Measurements from ENCODE around the gene SIK3.
"Not testable (repeated sequence)": the region's sequence is repeated elsewhere in the genome, so short reads cannot be mapped to it uniquely, and the experiment has no call there.

SIK3 gene

DNA sequence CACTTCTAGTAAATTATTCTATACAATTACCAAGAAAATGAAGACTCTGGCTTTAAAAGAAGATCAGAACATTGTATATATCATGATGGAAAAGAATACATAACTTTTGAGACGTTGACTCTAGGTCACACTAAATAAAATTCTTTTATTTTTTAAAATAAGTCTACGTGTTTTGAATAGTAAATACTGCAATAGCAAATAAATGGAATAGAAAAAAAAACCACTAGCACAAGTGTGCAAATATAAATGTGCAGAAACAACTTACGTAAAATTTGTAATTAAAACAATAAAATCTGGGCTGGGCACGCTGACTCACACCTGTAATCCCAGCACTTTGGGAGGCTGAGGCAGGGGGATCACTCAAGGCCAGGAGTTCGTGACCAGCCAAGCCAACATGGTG is 17.9 kb downstream of the SIK3 start:
- no peak for DNase-seq (ENCODE audit: low read depth in 2 of 2, low spot score in 1 of 2)

DNA sequence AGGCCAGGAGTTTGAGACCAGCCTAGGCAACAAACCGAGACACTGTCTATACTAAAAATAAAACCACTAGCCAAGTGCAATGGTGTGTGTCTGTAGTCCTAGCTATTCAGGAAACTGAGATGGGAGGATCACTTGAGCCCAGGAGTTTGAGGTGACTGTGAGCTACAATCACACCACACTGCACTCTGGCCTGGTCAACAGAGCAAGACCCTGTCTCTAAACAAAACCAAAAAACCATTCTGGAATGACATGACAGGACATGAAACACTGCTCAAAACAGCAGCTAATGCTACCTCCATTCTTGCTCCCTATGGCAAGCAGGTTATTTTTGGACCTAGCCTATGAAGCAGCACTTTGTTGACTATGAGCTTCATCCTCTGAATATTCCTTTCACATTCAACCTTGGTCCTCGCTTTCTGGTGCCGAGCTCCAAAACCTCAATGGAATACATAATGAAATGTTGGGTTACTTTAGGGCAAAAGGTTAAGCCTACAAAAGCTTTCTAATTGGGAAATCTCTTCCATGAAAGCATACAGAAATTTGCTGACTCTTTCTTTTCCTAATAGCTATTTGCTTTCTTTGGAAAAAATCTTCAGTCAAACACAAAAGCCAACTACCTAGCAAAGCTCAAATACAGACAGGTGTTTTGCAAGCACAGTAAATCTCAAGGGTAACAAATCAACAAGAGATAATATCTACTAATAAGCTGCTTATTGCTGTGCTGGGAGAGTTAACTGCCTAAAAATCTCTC is 21.1 kb downstream of the SIK3 start:
- no peak for DNase-seq (ENCODE audit: low read depth in 2 of 2, low spot score in 1 of 2)

DNA sequence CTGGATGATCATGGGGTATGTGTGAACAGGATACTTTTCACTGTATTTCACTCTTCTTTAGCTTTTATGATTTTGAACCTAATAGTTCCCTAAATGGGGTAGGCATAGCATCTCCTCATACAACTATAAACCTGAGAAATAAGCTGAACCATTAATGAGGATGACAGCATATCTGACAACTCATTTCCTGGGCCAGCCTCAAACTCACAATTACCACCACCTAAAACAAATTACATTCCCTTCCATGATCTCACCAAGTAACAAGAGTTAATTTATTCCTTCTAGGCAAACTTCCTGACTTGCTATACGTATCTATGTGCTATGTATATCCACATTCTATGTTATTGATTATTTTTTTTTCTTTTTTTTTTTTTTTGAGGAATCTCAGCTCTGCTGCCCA is 23.0 kb downstream of the SIK3 start:
- no peak for DNase-seq (ENCODE audit: low read depth in 2 of 2, low spot score in 1 of 2)

DNA sequence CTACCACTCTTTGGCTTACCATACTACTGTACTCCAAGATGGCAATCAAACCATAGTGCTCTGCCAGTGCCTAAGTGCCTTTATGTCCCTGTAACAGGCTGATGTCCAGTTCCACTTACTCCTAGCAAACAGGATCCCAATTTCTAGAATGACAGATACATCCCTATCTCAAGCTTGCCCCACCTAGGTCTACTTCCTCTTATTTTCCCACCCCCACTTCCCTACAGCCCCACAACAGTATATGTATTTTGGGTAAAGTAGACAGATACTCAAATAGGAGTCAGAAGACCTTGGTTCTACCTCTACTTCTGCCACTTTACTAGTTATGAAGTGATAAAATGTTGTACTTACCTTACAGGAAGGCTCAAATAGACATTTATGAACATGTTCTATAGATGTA is 24.1 kb downstream of the SIK3 start:
- DNase-seq (ENCODE audit: low read depth in 2 of 2, low spot score in 1 of 2): no peak

DNA sequence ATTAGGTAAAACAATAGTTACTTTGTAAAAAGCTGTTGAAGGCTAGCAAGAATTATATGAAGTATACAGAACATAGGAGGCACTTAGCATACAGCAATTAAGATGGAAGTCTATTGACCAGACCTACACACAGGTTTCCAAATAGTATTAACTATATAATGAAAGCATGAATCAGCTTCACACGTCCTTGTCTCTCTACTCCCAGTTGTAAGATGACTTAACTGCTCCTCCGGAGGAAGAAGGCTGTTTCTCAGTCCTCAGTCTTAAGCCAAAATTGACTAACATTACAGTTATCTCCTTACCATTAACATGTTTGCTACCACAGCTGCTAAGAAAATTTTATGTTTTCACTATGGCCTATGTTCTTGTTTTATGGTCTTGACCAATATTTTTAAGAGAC is 24.7 kb downstream of the SIK3 start:
- DNase-seq (ENCODE audit: low read depth in 2 of 2, low spot score in 1 of 2): no peak

DNA sequence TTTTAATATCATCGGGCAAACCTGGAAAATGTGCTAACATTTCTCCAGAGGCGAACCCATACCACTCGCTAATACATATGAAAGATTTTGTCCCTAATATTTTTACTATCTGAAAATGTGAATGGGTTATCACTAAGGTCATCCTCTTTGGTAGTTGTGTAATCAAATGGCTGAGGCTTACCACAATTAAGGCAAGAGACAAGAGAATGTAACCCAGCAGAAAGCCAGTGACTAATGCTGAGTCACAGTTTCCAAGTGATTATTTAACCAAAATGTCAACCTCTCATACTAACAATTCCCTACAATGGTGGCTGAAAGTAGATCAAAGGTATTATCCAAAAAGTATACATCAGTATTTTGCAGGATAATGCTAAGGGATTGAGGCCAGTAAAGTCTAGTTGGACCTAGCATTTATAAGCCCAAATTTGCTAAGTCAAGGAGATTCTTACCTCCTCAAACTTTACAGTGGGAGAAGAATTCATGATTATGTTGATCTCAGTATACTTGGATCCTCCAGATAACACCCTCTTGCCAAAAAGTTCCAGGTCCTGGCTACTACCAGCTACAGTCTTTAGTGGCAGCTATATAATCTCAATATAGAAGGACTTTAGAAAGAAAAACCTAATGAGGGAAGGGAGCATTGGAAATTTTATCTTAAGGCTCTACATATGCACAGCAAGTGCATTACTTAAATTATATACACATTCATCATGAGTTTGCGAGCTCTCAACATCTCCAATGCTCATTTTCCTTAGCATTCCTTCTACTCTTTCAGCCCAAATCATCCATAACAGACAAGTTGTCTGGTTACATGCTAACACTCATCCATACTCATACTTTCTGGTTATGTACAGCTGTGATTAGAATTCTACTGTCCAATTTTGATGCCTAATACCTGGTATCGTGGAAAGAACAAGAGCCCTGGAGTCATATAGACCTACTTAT is 25.4 kb downstream of the SIK3 start:
- DNase-seq (ENCODE audit: low read depth in 2 of 2, low spot score in 1 of 2): no peak

DNA sequence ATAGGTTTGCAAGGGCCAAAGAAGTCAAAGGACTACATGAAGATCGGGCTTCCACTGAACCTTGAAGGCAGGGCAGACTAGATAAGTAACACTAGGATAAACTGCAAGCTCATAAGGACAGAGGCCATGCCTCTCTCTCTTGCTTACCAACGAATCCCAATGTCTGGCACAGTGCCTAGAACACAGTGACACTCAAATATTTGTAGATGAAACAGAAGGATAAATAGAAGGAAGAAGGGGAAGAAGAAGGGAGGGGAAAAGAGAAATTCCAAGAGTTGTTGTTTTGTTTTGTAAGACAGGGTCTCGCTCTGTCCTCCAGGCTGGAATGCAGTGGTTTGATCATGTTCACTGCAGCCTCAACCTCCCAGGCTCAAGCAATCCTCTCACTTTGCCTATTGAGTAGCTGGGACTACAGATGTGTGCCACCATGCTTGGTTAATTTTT is 26.9 kb downstream of the SIK3 start:
- DNase-seq (ENCODE audit: low read depth in 2 of 2, low spot score in 1 of 2): no peak

DNA sequence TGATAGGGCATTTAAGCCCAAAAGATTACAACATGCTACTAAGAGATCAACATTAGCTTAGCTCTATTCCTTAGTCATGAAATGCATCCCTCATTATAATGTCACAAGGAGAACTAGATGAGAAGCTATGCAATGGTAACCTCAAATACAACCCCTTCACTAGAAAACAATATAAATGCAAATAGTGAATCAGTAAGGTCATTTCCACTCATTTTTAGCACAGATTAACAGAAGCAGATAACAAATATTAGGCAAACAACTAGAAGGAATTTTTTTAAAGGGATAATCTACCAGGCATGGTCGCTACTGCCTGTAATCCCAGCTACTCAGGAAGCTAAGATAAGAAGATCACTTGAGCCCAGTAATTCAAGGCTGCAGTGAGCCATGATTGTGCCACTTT is 28.2 kb downstream of the SIK3 start:
- DNase-seq (ENCODE audit: low read depth in 2 of 2, low spot score in 1 of 2): no peak

DNA sequence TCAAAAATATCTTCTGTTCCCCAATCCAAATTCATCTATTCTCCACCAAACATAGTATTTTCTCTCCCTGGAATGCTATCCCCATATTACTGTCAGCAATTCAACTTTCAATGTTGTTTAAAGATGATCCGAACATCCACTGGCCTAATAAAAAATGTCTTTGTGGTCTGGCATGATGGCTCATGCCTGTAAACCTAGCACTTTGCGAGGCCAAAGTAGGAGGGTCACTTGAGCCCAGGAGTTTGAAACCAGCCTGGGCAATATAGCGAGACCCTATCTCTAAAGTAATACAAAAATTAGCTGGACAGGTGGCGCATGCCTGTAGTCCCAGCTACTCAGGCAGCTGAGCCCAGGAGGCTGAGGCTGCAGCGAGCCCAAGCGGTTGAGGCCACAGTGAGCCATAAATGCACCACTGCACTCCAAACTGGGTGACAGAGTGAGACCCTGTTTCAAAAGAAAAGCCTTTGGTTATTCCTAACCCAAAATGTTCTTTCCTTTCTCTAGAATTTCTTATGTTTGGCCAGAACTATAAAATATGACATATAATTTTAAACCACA is 29.8 kb downstream of the SIK3 start:
- DNase-seq (ENCODE audit: low read depth in 2 of 2, low spot score in 1 of 2): no peak

DNA sequence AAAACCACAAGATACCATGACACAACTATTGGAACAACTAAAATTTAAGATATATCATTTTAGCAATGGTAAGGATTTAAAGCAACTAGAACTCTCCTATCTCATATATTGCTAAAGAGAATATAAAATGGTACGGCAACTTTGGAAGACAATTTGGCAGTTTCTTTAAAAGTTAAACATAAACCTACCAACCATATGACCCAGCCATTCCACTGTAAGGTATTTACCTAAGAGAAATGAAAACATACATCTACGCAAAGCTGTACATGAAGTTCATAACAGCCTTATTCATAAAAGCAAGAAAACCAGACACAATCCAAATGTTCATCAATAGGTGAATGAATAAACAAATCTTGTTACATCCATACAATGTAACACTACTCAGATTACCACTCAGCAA is 31.3 kb downstream of the SIK3 start:
- DNase-seq (ENCODE audit: low read depth in 2 of 2, low spot score in 1 of 2): no peak

DNA sequence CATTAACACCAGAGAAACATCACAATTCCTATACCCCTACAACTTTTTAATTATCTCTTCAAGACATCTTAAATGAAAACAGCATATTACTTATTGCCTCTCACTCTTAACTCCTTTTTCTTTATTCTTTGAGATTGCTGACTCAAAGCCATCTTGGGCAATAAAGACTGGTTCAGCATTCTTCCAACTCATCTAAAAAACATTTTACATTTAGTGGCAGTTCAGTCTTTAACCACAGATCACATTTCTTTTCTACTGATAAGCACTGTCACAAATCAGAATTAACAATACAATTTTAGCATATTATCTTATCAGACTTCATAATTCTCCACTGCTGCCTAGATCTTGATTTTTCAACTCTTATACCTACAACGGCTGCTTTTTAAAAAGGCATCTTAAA is 34.0 kb downstream of the SIK3 start:
- DNase-seq (ENCODE audit: low read depth in 2 of 2, low spot score in 1 of 2): no peak

DNA sequence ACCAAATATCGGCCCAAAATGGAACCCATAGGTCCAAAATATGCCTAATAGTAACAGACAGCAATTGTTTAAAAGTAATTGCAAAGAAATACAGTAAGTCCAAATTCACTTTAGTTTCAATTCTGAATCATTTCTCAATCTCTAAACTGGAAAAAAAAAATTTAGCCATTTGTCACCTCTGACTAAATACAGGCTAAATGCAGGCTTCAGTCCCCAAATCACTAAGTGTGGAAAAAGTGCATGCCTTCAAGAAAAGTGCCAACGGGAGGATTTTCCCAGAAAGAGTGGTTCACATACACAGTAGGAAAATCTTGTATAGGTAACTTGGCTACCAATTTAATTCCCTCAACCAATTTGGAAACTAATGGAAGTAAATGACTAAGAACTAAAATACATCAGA is 35.7 kb downstream of the SIK3 start:
- no peak for DNase-seq (ENCODE audit: low read depth in 2 of 2, low spot score in 1 of 2)

DNA sequence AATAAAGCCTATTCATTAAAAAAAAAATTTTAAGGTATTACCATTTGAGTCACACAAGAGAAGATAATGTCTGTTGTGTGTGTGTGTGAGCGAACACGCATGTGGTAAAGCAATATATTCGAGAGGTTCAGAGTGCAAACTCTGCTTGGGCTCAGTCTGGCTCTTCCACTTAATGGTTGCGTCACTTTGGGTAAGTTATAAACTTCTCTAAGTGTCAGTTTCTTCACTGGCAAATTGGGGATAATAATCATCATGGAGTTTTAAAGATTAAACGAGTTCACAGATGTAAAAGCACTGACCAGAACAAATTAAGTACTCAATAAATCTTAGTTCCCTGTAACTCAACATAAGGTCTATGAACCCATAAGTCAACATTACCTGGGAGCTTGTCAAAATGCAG is 37.0 kb downstream of the SIK3 start:
- no peak for DNase-seq (ENCODE audit: low read depth in 2 of 2, low spot score in 1 of 2)

DNA sequence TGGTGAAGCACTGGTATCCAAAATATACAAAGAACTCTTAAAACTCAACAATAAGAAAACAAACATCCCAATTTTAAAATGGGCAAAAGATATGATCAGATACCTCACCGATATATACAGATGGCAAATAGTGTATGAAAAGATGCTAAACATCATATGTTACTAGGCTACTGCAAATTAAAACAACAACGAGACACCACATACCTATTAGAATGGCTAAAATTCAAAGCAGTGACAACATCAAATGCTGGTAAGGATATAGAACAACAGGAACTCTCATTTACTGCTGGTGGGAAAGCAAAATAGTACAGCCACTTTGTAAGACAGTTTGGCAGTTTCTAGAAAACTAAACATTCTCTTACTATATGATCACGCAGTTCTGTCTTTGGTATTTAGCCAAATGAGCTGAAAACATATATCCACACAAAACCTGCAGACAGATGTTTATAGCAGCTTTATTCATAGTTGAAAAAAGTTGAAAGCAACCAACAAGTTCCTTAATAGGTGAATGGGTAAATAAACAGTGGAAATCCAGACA is 38.5 kb downstream of the SIK3 start:
- DNase-seq (ENCODE audit: low read depth in 2 of 2, low spot score in 1 of 2): no peak

DNA sequence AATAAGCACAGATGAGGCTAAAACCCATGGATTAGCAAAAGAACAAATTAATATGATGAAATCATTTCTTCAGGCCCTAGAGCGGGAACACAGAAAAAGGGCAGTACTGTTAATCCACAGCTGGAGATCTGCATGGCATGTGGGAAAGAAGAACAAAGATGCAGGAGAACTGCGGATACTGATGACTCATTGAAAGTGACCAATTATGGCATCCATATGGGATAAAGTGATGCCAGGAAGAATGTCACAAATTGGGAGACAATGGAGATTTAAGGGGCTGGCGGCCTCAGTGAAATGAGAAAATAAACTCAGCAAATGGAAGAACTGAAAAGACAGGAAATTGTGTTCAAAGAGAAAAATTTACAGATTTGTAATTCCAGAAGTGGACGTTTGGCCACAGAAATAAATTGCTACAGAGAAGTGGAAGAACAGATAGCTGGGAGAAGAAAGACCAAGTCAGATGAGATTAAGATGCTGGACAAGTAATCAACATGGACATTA is 39.4 kb downstream of the SIK3 start:
- DNase-seq (ENCODE audit: low read depth in 2 of 2, low spot score in 1 of 2): no peak

DNA sequence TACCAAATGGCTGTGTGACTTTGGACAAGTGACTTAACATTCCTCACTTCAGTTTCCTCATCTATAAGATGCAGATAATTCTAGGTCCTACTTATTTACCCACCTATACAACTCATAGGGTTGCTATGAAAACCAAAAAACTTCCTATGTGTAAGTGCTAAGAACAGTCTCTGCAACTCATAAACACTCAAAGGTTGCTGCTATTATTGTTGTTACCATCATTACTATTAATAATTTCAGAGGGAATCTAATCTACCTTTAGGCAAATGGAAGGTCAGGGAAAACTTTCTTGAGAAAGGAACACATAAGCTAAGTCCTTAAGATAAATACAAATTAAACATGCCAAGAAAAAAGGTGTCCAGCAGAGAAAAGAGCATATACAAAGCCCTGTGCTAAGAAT is 40.5 kb downstream of the SIK3 start:
- DNase-seq (ENCODE audit: low read depth in 2 of 2, low spot score in 1 of 2): no peak

DNA sequence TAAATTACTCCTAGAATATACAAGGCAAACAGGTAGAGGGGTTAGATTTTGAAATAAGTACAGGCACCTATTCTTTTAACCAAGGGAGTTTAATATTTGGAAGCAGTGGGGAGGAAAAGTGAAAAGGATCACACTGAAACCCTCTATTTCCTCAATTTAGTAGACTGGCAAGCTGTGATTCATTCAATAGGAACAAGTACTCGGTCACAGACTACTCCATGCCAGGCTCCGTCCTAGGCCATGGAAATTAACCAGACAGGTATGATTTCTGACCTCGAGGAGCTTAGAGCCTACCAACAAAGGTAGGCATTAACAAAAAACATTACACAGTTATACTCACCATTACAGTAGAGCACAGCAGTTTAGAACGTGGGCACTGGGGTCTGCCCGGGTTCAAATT is 40.9 kb downstream of the SIK3 start:
- DNase-seq (ENCODE audit: low read depth in 2 of 2, low spot score in 1 of 2): no peak

DNA sequence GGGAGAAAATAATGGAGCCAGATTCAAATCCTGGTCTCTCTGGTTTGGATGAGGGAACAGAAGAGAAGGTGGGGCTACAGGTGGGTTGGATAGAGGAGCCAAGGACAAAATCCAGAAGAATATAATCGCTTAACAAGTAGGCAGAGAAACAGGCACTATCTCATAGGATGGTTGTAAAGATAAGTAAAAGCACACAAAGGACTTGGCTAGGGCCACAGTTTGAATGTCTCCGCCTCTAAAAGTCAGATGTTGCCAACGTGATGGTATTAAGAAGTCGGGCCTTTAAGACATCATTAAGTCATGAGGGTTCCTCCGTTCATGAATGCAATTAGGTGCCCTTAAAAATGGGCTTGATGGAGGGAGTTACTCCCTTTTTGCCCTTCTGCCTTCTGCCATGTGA is 42.8 kb downstream of the SIK3 start:
- DNase-seq (ENCODE audit: low read depth in 2 of 2, low spot score in 1 of 2): no peak

DNA sequence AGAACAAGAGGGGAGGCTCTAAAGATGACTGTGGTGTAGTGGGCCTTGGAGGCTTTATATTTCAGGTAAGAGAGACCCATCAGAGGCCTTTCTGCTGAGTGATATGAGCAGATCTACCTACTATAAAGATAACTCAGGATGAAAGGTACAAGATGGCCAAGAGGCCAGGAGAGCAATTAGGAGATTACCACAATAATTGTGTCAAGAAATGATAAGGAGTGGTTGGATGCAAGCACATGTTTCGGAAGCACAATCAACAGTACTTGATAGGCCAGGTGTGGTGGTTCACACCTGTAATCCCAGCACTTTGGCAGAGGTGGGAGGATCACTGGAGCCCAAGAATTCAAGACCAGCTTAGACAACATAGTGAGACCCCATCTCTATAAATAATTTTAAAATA is 43.8 kb downstream of the SIK3 start:
- no peak for DNase-seq (ENCODE audit: low read depth in 2 of 2, low spot score in 1 of 2)

DNA sequence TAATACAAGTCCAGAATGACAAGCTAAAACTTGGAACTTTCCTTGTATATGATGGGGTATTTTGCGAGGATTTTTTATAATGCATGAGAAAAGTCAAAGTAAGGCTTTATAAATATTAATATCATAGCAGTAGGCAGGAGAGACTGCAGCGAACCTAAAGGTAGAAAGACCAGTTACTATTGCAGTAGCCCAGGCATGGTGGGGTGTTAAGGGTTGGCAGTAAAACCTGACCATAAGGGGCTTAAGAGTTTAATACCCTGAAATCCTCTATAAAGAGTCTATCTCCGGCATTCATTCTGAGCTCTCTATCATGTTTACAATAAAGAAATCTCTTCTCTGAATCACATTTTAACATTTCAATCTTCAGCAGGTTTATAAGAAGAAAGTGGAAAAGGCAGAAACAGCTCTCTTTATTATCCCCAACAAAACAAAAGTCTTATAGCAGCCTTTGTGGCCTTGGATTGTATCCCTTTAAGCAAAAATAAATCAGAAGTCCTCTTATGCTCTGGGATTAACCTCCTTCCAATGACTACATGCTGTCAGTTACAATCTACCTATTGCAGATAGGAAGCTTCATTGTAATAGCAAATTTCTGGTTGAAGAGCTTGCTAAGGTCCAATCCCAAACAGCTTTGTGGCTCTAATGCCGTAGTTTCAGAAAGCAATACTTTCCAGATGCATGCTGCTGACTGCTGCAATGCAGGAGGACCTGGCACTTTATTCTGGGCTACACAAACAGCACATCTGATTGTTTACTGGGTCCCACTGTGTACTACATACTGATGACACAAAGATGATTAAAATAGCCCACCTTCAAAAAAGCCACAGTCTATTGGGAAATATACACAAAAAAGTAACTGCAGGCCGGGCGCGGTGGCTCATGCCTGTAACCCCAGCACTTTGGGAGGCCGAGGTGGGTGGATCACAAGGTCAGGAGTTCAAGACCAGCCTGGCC is 45.8 kb downstream of the SIK3 start:
- DNase-seq (ENCODE audit: low read depth in 2 of 2, low spot score in 1 of 2): no peak

DNA sequence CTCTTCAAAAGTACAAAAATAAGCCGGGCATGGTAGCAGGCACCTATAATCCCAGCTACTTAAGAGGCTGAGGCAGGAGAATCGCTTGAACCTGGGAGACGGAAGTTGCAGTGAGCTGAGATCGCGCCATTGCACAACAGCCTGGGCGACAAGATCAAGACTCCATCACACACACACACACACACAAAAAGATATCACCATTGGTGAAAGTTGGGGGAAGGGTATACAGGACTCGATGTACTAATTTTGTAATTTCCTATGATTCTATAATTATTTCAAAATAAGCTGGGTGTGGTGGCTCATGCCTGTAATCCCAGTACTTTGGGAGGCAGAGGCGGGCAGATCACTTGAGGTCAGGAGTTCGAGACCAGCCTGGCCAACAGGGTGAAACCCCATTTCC is 48.1 kb downstream of the SIK3 start:
- not testable (repeated sequence) for DNase-seq (ENCODE audit: low read depth in 2 of 2, low spot score in 1 of 2)
